ENCODE results near the gene AQR.

GRCh38 chr15:34847598-34847997, 121.9 kb downstream of the AQR start:
- no peak for TF ChIP-seq GATA2 (IDR thresholded peaks at IDR 0.05; ENCODE audit: low read depth, low read length)
- no peak for TF ChIP-seq GATA3 (IDR thresholded peaks at IDR 0.05; ENCODE audit: low read depth, low read length)

All from SH-SY5Y (cell line).